HFF-Myc (cell line): Measurements from ENCODE around the gene GFOD2.

Source experiments
- DNase-seq: peaks from one replicate; pipeline ENCODE4 v3.0.0-alpha.2; 2011; ENCODE audit warnings: low read depth; ENCODE audit errors: extremely low read depth
- H3K4me3 ChIP-seq: replicated peaks from 2 replicates; pipeline ENCODE4 v1.5.1; 2011; ENCODE audit warnings: low read depth, mild to moderate bottlenecking, control low read depth, low read length
- TF ChIP-seq, protein P1 (sequence below): IDR thresholded peaks from 2 replicates; pipeline ENCODE4 v1.5.1; 2012; ENCODE audit warnings: mild to moderate bottlenecking, low read depth, low read length, control low read depth; ENCODE audit errors: missing control alignments

The GFOD2 gene

DNA sequence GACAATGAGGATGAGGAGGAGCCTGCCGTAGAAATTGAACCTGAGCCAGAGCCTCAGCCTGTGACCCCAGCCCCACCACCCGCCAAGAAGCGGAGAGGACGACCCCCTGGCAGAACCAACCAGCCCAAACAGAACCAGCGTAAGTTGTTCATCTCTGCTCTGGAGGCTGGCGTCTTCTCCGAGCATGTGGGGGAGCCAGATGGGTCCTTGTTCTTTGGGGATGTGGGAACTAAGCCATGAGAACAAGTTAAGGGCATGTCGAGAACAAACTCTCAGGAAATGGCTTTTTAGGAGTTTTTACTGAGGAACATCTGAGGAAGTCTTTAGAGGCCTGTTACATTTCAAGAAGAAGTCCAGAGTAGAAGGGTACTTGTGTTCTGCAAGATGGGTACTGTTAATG is 82.4 kb downstream of the GFOD2 start:
- no peak for DNase-seq
- TF ChIP-seq, protein P1, sequence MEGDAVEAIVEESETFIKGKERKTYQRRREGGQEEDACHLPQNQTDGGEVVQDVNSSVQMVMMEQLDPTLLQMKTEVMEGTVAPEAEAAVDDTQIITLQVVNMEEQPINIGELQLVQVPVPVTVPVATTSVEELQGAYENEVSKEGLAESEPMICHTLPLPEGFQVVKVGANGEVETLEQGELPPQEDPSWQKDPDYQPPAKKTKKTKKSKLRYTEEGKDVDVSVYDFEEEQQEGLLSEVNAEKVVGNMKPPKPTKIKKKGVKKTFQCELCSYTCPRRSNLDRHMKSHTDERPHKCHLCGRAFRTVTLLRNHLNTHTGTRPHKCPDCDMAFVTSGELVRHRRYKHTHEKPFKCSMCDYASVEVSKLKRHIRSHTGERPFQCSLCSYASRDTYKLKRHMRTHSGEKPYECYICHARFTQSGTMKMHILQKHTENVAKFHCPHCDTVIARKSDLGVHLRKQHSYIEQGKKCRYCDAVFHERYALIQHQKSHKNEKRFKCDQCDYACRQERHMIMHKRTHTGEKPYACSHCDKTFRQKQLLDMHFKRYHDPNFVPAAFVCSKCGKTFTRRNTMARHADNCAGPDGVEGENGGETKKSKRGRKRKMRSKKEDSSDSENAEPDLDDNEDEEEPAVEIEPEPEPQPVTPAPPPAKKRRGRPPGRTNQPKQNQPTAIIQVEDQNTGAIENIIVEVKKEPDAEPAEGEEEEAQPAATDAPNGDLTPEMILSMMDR: no peak

DNA sequence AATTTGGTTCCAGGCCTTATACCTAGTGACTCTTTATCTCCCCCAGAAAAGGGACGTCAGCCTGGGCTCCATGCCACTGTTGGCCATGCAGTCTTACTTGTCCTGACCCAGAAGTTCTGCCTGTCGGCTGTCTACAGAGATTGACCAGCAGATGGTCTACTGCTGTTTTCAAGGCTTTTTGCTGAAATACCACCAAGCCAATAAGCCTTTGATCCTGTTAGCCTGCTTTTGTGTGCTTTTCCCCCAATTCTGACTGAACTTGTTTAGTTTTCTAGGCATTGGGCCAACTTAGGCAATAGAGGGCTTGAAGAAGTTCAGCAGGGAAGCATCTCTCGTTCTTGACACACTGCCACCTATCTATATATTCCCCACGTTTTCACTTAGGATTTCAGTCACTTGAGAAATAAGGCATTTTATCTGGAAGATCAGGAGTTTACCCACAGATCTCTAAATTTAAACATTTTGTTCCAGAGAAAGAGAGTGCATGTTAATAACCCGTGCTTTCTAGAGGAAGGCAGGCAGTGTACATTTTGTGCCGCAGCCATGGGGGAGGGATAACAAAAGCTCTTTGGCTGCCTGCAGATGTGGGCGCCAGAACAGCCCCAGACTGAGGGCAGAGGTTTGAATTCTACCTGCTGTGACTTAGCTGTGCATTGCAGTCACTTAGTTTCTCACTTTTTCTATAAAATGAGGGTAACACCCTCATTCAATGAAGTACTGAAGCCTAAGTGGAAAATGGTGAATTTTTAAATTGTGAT is 86.5 kb downstream of the GFOD2 start:
- TF ChIP-seq, protein P1: no peak
- DNase-seq: no peak
- H3K4me3 ChIP-seq: no peak overlapping the region

More for the DNA sequence above, 82.4 kb downstream of the GFOD2 start:
- no peak overlapping the region for H3K4me3 ChIP-seq

DNA sequence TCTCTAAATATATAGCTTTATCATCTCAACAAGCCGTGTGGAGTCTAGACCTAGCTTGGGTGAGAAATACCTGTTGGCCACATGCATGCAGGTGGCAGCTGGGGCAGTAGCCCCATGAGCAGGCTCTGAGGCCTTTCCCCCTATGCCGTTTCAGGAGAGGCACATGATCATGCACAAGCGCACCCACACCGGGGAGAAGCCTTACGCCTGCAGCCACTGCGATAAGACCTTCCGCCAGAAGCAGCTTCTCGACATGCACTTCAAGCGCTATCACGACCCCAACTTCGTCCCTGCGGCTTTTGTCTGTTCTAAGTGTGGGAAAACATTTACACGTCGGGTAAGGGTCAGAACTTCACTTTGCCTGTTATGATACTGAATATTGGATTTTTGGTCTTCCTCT is 90.9 kb downstream of the GFOD2 start:
- TF ChIP-seq, protein P1: no peak
- no peak overlapping the region for H3K4me3 ChIP-seq
- no peak for DNase-seq
